Amygdala (tissue), 56 donors: ENCODE results near the gene NUFIP1.
"Not testable (repeated sequence)": the region's sequence is repeated elsewhere in the genome, so short reads cannot be mapped to it uniquely, and the experiment has no call there.

Experiments used
- DNase-seq, 56 donors: peaks; one replicate each; lab custom pipeline; 2025; lab: John Stamatoyannopoulos, UW

Gene NUFIP1

DNA sequence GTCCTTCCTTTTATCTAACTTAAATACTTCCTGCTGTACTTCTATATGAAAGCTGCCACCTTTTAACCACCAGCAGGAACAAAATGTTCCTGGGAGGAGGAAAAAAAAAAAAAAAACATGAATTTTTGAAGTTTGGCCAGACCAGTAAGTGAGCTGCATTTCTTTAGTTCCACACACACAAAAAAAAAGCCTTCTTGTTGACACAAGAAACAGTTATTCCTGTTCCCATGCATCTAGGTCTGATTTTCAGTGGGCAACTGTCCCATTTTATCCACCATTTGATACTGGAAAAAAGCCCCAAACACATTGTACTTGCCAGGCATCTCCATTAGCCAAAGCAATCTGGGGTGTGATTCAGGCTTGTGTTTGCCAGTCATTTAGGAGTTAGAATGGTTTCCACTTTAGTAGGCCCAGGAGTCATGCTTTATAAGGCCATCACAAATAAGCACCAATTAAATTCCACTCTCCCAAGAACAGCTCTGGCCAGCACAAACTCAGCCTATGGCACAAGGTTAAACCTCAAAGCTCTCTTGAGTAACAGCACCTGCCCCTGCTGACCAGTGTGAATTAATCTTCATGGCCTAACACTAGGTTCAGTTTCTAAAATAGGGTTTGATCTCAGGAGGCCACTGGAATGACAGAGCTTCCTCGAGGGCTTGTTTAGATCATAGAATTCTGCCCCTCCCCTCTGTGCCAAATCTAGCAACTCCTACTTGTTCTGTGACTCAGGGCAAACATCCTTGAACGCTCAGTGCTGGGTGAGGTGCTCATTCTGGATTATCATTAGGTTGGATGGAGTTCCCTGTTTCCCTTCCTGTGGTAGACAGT is 67.1 kb downstream of the NUFIP1 start:
- DNase-seq, result peak in 1 of 56 donors; percentile 28

DNA sequence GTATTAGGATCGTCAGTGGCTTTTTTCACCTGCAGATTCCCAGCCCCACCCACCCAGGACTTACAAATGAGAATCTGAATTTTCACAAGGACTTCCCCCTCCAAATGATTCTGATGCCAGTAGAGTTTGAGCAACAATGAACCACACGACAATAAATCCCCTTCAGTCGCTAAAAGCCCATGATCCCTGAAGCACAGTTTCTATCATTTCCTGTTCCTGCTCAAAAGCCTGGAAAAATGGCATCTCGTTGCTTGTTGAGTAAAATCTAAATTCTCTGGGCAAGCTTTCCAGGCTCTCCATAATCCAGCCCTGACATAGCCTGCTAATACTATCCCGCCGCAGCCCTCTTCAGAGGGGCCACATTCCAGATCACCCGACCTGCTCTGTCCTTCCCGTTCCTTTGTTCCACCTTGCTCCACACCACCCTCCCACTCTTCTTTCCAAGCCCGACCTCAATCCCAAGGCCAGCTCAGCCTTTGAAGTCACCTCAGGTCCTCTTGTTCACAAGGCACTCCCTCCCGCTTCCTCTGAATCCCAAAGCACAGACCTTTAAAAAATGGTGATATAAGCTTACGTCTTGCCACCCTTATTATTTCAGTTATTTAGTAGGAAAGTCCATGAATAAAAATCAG is 67.9 kb downstream of the NUFIP1 start:
- no peak for DNase-seq

DNA sequence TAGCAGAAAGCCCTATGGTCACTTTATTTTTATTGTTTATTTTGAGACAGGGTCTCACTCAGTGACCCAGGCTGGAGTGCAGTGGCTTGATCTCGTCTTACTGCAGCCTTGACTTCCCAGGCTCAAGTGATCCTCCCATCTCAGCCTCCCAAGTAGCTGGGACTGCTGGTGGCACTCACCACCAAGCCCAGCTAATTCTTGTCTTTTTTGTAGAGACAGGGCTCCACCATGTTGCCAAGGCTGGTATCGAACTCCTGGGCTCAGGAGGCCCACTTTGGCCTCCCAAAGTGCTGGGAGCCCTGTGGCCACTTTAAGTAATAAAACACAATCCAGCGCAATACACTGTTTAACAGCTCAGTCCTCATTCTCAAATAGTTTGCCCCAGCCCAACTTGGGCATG is 69.3 kb downstream of the NUFIP1 start:
- DNase-seq, result no peak

DNA sequence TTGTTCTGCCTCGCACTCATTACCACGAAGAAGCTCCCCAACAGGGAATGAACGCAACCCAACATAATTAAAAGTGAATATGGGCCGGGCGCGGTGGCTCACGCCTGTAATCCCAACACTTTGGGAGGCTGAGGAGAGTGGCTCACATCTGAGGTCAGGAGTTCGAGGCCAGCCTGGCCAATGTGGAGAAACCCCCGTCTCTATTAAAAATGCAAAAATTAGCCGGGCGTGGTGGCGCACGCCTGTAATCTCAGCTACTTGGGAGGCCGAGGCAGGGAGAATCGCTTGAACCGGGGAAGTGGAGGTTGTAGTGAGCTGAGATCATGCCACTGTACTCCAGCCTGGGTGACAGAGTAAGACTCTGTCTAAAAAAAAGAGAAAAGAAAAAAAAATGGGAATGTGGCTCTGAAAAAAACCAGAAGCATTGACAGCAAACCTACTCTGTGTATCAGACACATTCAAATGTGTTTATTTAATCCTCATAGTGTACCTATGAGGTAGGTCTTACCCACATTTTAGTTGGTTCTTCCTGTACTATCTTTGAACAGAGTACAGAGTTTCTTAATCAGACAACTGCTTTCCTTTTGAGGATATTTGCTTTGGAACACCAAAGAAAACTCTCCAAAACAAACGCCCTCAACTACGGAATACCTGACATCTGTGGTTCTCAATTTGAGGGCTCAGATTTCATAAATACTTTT is 70.0 kb downstream of the NUFIP1 start:
- no peak for DNase-seq

DNA sequence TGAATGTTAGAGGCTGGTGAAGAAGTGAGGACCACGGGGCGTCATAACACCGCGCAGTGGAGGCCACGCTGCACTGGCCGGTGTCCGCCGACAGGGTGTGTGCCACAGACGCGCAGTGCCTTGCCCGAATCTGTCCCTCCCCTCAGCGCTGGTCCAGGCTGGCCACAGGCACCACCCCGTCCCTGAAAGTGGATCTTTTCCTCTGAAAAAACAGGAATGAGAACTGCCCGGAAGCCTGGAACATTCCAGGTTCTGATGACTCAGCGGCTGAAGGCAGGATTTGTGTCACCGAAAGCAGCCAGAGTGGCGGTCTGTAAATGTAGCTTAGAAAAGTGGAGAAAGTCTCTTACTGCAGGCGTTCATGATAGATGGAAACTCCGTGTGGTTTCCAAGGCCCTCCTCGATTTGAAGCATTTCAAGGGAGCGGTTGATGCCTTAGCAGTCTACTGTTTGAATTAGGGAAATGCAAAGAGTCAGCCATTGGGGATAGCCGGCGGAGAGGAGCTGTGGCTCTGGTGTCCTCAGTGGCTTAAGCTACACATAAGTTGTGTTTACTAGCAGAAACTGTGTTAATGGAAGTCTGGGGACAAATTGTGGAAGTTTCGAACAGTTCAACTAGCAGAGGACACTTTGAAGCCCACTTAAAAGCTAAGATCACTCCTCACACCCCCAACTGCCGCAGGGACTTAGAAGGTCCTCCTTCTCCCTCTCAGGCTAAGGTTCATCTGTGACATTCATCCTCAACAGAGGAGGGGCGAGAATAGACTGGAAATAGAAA is 70.8 kb downstream of the NUFIP1 start:
- peak; percentile 48 to 94 (median 80) for DNase-seq

DNA sequence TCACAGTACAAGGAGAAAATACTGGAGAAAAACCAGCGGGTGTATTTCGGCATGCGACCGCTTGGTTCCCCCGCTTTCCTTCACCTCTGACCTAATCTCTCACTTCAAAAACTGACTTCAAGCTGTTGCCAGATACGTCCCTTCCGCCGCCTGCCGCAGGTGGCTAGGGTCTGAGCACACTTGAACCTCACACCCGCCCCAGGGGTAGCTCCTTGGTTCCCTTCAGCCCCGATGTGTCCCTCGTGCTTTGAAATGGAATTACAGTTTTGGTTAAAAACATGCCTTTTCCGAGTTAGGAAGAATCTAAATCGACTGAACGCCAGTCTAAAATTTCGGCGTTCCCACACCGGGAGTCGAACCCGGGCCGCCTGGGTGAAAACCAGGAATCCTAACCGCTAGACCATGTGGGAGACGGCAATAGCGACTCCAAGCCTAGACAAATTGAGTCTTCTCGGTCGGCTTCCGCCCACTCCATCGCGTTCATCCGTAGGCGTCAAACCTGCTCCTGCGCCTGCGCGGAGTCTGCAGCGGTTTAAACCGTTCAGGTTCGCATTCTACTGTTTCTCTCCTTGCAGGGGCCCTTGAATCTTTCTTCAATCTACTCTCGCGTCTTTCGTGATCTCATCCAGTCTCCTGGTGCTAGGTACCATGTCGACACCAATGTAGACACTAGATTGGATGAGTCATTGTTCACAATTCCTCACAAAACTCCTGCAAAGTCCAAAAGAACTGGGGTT is 71.5 kb downstream of the NUFIP1 start:
- peak; percentile 69 to 98 (median 92) for DNase-seq

DNA sequence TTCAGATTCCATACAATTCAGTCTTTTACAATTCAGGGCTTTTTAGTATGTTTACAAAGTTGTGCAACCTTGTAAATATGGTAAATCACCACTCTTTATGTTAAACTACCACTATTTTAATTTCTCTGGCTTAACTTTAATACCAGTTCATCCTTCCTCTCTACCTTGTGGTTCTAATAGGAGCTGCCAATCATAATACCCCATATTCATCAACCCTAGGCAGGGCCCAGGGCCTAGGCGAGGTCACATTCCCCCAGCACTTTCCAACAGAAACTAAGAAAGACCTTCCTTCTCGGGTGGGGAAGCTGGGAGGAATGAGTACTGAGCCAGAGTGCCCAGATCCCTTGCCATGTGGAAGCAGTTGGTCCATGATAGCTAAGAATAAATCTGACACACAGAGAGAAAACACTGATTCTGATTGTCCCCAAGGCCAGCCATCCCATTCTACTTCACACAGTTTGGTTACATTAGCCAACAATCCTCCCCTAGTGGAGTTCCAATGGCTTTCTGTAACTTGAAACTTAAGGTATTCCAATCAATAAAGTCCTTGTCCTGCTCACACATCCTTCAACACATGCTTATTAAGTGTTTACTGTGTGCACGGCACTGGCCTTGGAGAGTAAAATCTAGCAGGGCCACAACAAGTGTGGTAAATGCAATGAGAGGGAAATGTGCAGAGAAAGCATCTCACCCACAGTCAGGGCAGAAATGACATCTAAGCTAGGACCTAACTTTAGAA is 76.8 kb downstream of the NUFIP1 start:
- DNase-seq, result no peak

DNA sequence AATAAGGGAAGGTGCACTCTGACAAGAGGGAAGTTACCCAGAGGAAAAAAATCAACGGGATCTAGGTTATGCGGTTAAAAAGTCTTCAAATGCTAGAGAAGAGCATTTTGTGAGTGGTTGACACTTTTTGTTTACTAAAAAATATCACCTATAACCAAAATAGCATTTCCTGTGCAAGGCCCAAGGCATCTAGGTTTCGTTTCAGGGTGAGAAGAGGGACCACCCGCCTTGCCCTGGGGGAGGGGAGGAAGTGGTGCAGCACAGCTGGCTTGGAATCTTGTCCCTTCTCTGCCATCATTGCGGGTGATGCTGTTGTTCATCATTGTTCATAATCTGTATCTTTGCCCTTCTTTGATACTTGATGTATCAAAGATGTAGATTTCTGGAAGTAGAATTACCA is 80.6 kb downstream of the NUFIP1 start:
- DNase-seq, result no peak

DNA sequence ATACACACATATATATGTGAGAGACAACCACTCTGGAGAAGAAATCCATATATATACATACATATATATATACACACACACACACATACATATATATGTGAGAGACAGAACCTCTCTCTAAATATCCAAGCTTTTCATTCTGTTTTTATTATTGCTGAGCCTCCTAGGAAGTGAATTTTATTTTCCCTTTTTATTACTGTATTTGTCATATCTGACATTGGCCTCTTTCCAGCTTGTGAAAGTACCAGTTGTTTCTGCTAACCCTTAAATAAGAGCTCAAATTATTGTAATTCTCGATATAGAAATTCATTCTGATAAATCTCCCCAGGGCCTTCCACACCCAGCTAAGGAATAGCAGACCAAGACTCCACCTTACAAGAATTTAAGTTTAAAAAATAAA is 81.0 kb downstream of the NUFIP1 start:
- no peak for DNase-seq

DNA sequence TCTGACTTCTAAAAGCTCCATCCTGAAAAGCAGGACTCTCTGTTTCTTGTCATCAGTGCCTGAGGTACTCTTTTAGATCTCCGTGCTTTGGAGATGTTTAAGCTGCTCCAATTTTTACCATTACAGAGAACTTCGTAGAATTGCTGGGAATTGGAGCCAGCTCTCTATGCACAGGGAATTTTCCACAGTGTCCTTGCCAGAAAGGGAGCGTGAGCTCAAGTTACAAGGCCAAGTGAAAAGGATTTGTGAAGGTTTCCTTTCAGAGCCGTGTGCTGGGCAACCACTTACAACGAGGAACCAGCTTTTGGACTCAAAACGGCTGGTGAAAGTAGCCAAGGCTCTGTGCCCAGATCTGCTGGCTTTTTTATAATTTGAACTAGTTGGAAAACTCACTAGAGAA is 82.6 kb downstream of the NUFIP1 start:
- DNase-seq, result peak in 43 of 56 donors; percentile 5 to 75 (median 36)

DNA sequence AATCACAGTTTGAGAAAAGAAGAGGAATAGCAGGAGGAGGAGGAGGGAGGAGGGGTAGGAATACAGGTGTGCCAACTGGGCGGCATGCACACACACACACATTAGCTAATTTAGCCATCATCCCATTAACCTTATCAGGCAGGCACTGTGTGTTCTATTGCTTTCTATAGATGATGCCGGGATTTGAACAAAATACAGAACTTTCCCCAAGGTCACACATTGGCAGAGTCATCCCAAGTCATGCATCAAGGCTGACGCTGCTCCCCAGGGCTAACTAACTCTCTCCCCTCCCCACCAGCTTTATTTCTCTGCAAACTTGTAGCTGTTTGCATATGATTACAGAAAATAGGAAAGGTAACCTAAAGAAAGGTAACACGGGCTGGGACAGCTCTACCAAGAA is 83.0 kb downstream of the NUFIP1 start:
- DNase-seq, result no peak

DNA sequence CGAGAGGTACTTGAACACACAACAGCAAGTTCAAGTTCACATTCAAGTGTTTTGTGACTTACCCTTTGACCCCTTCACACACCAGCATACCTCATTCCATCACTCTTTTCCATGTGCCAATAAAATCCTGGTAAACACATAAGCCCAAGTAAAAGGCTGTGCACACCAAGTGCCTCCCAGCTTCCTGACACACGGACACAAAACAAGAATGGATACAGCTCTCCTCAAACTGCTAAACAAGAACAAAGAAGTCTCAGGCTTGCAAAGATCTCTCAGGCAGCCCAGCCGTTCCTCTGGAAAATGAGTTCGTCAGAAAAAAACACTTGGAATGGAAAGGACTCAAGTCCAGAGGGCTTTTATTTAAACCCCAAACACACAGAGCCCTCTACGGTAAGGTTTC is 83.7 kb downstream of the NUFIP1 start:
- DNase-seq, result peak in 1 of 56 donors; percentile 2

DNA sequence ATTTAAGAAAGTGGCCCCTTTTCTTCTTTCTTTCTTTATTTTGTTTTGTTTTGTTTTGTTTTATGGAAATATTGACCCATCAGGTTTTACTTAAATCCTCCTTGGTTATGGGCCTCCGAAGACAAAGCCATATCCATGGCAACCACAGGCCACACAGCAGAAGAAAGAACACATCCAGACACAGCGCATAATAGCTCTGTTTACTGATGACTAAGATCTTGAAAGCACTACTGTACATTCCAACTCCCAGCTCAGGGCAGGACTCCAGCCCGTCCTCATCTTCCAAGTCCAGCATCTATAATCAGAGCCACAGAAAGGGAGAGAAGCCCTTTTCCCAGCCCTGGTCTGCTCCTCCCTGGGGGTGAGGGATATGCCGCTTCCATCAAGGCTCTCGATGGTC is 84.3 kb downstream of the NUFIP1 start:
- peak in 15 of 56 donors; percentile 3 to 50 (median 11) for DNase-seq

DNA sequence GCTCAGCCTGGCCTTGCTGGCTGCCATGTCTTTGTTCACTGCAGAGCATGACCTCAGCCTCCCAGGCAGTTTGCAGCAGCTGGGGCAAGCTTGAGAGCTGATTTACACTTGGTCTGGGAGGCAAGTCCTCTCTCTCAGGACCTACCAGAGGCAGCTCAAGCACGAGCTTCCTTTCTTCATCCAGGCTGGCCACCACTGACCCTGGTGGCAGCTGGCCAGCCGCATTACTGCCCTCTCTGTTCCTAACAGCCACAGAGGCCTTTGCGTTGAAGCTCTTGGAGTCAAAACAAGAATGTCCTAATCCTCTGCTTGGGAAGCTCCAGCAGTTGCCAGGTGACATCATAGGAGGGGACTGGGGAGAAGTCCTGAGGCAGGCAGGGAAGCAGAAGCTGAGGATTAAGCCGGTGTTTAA is 85.7 kb downstream of the NUFIP1 start:
- peak in 40 of 56 donors; percentile 5 to 72 (median 32) for DNase-seq

DNA sequence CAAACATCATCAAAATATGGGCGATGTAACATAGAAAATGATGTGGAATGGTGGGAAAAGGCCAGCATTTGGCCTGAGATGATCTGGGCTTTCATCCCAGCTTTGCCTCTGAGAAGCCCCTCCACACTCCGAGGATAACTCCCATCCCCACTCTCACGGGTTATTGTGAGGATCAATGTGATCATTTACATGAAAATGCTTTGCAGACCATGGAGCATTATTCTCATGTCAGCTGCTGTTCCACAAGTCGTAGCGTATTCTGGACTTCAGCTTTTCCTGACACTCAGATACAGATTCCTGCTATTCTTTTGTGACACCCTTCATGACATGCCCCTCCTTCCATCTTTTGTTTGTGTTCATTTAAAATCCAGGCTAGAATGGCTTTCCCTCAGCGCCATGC is 86.5 kb downstream of the NUFIP1 start:
- no peak for DNase-seq

DNA sequence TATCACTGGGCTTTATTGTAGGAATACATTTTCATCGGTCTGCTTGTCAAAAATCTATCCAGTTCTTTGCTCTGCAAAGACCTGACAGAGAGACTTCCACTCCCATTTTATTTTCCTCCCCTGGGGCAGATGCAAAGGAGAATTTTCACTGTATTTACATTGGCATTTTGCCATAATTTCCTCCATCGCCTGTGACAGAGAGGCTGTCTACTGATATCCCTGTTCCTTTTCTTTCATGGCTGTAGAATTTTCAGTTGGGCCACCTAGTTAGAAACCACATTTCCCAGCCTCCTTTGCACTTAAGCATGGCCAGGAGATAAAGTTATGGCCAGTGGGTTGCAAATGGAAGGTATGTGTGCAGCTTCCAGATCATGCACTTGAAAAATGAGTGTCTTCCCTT is 89.3 kb downstream of the NUFIP1 start:
- DNase-seq, result no peak

DNA sequence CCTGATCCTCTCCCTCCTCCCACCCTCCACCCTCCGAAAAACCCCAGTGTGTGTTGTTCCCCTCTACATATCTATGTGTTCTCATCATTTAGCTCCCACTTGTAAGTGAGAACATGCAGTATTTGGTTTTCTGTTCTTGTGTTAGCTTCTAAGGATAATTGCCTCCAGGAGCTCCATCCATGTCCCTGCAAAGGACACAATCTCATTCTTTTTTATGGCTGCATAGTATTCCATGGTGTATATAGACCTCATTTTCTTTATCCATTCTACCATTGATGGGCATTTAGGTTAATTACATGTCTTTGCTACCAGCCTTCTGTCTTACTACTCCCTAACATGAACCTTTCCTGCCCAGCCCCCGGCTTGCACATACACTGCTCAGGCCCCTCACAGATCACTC is 91.0 kb downstream of the NUFIP1 start:
- not testable (repeated sequence) for DNase-seq

DNA sequence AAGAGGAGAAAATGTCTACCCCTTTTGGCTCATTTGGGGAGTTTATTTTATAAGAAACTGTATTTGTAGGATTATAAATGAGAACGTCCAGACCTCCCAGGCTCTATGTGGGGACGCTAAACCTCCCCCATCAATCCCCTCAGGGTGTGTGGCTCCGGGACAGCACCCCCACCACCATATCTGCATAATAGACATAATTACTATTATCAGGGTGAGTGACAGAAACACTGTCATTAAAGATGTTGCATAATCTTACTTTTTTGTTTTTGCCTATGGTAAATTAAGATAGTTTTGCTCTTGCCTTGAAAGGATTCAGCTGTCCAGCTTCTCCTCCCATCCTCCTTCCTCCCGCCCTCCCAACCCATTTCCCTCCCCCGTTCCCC is 93.3 kb downstream of the NUFIP1 start:
- DNase-seq, result no peak

DNA sequence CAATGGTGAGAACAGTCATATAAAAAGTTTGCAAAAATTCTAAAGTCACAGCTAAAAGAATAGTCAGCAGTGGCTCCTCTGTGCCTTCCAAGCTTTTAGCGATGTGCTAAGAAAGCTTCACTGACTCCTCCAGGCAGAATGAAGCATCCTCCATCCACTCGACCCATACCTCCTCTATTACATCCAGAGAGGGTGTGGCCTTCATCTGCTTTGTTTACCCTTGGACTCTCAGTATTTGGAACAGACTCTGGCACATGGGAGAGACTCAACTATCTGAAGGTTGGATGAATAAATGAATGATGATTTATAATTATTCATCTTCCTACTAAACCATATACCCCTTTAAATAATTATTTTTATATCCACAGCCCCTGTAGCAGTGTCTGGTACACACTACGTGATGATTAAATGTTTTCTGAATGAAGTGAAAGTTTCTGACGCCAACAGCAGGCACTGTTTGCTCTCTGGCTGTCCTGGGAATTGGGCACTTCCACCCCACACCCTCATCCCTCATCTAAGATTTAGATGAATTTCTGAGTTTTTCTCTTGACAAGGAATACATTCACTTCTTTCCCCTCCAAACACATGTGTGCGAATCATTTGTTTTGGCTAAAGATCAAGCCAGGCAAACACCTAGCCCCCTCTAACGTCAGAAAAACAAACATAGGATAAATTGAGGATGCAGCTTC is 93.9 kb downstream of the NUFIP1 start:
- no peak for DNase-seq
